Stimulated activated CD4-positive, alpha-beta T cell treated with anti-CD3 and anti-CD28 coated beads, Interleukin-1b, Interleukin-23, amount 100 ng/mL, for 48 hours (primary cell): Measurements from ENCODE around the gene ISCA2.
"Not testable (repeated sequence)": the region's sequence is repeated elsewhere in the genome, so short reads cannot be mapped to it uniquely, and the experiment has no call there.

Source experiments
- DNase-seq: peaks from one replicate; pipeline ENCODE4 v3.0.0-alpha.2; 2020

ISCA2 gene

GRCh38 chr14:74531467-74531866 lies 37.9 kb downstream of the ISCA2 start:
- DNase-seq = no peak

- no peak for DNase-seq
Observed at GRCh38 chr14:74532246-74532645, 38.7 kb downstream of the ISCA2 start.

- no peak for DNase-seq
Observed at GRCh38 chr14:74533576-74533975, 40.0 kb downstream of the ISCA2 start.

GRCh38 chr14:74535756-74536325 lies 42.3 kb downstream of the ISCA2 start:
- DNase-seq = no peak

- not testable (repeated sequence) for DNase-seq
Observed at GRCh38 chr14:74536336-74536735, 42.8 kb downstream of the ISCA2 start.

GRCh38 chr14:74538411-74539391 lies 45.1 kb downstream of the ISCA2 start:
- no peak for DNase-seq

GRCh38 chr14:74539503-74539902 lies 45.9 kb downstream of the ISCA2 start:
- no peak for DNase-seq

GRCh38 chr14:74541225-74541624 lies 47.7 kb downstream of the ISCA2 start:
- DNase-seq = no peak

GRCh38 chr14:74542056-74542685 lies 48.6 kb downstream of the ISCA2 start:
- DNase-seq = no peak

- DNase-seq = no peak
Observed at GRCh38 chr14:74543771-74544438, 50.3 kb downstream of the ISCA2 start.

- no peak for DNase-seq
Observed at GRCh38 chr14:74545386-74545785, 51.8 kb downstream of the ISCA2 start.

GRCh38 chr14:74546416-74546815 lies 52.9 kb downstream of the ISCA2 start:
- DNase-seq = no peak
